ENCODE results near the gene SCGB1D4.

SCGB1D4 gene

DNA sequence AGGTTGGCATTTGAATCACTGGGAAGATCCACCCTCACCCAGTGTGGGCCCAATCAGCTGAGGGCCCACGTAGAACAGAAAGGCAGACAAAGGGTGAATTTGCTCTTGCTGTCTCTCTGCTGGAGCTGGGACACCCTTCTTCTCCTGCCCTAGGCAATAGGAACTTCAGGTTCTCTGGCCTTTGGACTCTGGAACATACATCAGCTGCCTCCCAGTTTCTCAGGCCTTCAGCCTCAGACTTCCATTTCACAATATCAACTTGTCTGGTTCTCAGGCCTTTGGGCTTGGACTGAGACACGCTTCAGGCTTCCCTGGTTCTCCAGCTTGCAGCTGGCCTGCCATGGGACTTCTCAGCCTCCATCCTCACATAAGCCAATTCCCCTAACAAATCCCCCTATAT is 23.6 kb upstream of the SCGB1D4 start:
- TF ChIP-seq CTCF (IDR thresholded peaks at IDR 0.05; ENCODE audit: low read depth, low read length) (no peak), EZH2phosphoT487 (IDR thresholded peaks at IDR 0.05; ENCODE audit: low read depth) (no peak)
- no peaks in the 10 kb centered on the region for H3K36me3 ChIP-seq (replicated peaks; ENCODE audit: low read depth, low read length)
- no peaks in the 10 kb centered on the region for H3K9me3 ChIP-seq (ENCODE audit: insufficient read depth, low read length)
- H3K4me1 ChIP-seq (ENCODE audit: low read length), result peaks cover 19% of the 10 kb centered on the region
- H3K27ac ChIP-seq (ENCODE audit: low read length), result no peak overlapping the region
- no peak overlapping the region for H3K4me3 ChIP-seq (ENCODE audit: low read length)
- no peaks in the 10 kb centered on the region for H3K79me2 ChIP-seq (ENCODE audit: low read length)
- peaks cover 6% of the 10 kb centered on the region; the same call in 1 of the 2 replicates for H3K27me3 ChIP-seq (ENCODE audit: low read depth, low read length)
- no peak overlapping the region for H3K4me2 ChIP-seq (ENCODE audit: low read length)
- no peaks in the 10 kb centered on the region for H4K20me1 ChIP-seq (ENCODE audit: insufficient read depth, low read length)
- H3K9ac ChIP-seq (ENCODE audit: low read length), result no peak overlapping the region
- H2AFZ ChIP-seq (ENCODE audit: low read depth, low read length), result no peak overlapping the region

GRCh38 chr11:62315431-62315830 is 16.6 kb upstream of the SCGB1D4 start:
- Histone ChIP-seq H3K79me2 (ENCODE audit: low read length) (no peaks in the 10 kb centered on the region), H3K36me3 (replicated peaks; ENCODE audit: low read depth, low read length) (no peaks in the 10 kb centered on the region), H3K9ac (ENCODE audit: low read length) (no peak overlapping the region), H3K27me3 (ENCODE audit: low read depth, low read length) (peaks cover 44% of the 10 kb centered on the region), H4K20me1 (ENCODE audit: insufficient read depth, low read length) (no peaks in the 10 kb centered on the region), H3K4me2 (ENCODE audit: low read length) (no peak overlapping the region), H3K4me3 (ENCODE audit: low read length) (no peak overlapping the region), H3K27ac (ENCODE audit: low read length) (no peak overlapping the region), H3K4me1 (ENCODE audit: low read length) (peaks cover 8% of the 10 kb centered on the region; the same call in 1 of the 2 replicates), H3K9me3 (ENCODE audit: insufficient read depth, low read length) (no peaks in the 10 kb centered on the region), H2AFZ (ENCODE audit: low read depth, low read length) (no peak overlapping the region)
- TF ChIP-seq EZH2phosphoT487 (IDR thresholded peaks at IDR 0.05; ENCODE audit: low read depth), result no peak
- TF ChIP-seq CTCF (IDR thresholded peaks at IDR 0.05; ENCODE audit: low read depth, low read length), result no peak

DNA sequence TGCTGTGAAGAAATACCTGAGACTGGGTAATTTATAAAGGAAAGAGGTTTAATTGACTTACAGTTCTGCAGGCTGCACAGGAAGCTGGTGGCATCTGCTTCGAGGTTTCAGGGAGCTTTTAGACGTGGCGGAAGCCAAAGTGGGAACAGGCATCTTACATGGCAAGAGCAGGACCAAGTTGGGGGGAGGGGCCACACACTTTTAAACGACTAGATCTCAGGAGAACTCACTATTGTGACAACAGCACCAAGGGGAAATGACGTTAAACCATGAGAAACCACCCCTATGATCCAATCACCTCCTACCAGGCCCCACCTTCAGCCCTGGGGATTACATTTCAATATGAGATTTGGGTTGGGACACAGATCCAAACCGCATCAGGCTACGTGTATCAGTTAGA is 11.1 kb upstream of the SCGB1D4 start:
- no peak for TF ChIP-seq EZH2phosphoT487 (IDR thresholded peaks at IDR 0.05; ENCODE audit: low read depth)
- no peak for TF ChIP-seq CTCF (IDR thresholded peaks at IDR 0.05; ENCODE audit: low read depth, low read length)
- Histone ChIP-seq H4K20me1 (ENCODE audit: insufficient read depth, low read length) (no peaks in the 10 kb centered on the region), H3K4me2 (ENCODE audit: low read length) (no peak overlapping the region), H2AFZ (ENCODE audit: low read depth, low read length) (no peak overlapping the region), H3K79me2 (ENCODE audit: low read length) (no peaks in the 10 kb centered on the region), H3K9ac (ENCODE audit: low read length) (no peak overlapping the region), H3K4me3 (ENCODE audit: low read length) (no peak overlapping the region), H3K4me1 (ENCODE audit: low read length) (peaks cover 9% of the 10 kb centered on the region; the same call in 1 of the 2 replicates), H3K27ac (ENCODE audit: low read length) (no peak overlapping the region), H3K27me3 (ENCODE audit: low read depth, low read length) (peaks cover 48% of the 10 kb centered on the region), H3K9me3 (ENCODE audit: insufficient read depth, low read length) (no peaks in the 10 kb centered on the region), H3K36me3 (replicated peaks; ENCODE audit: low read depth, low read length) (no peaks in the 10 kb centered on the region)

- Histone ChIP-seq H3K27me3 (ENCODE audit: low read depth, low read length) (peaks cover 41% of the 10 kb centered on the region), H3K36me3 (replicated peaks; ENCODE audit: low read depth, low read length) (no peaks in the 10 kb centered on the region), H3K4me2 (ENCODE audit: low read length) (no peak overlapping the region), H3K27ac (ENCODE audit: low read length) (no peak overlapping the region), H3K4me3 (ENCODE audit: low read length) (no peak overlapping the region), H4K20me1 (ENCODE audit: insufficient read depth, low read length) (no peaks in the 10 kb centered on the region), H3K79me2 (ENCODE audit: low read length) (no peaks in the 10 kb centered on the region), H3K4me1 (ENCODE audit: low read length) (peaks cover 9% of the 10 kb centered on the region; the same call in 1 of the 2 replicates), H2AFZ (ENCODE audit: low read depth, low read length) (no peak overlapping the region), H3K9me3 (ENCODE audit: insufficient read depth, low read length) (no peaks in the 10 kb centered on the region), H3K9ac (ENCODE audit: low read length) (no peak overlapping the region)
- TF ChIP-seq EZH2phosphoT487 (IDR thresholded peaks at IDR 0.05; ENCODE audit: low read depth) (no peak), CTCF (IDR thresholded peaks at IDR 0.05; ENCODE audit: low read depth, low read length) (no peak)
Measured at GRCh38 chr11:62307950-62308349, 9.1 kb upstream of the SCGB1D4 start.
